IMR-90 (cell line): ENCODE measurements around the gene RIF1. TPM values are rescaled to one million over a fixed set of nuclear protein-coding genes. Genes with fewer than 3 reads are reported as not detected.

Experiments used
- ATAC-seq: fragments of 200-7000 bp; cut with Tn5 transposase; 2 replicates; pipeline ENCODE4 v1.9.1; 2020; ENCODE audit warnings: low read depth, mild to moderate bottlenecking, moderate library complexity
- BruUV-seq: library from RNA; stranded (reverse); fragments of 400-500 nt; replicated peaks from 2 replicates; lab custom pipeline; 2021; lab: Mats Ljungman, UMichigan
- CTCF ChIA-PET: fragments of 300-600 bp; formaldehyde crosslinking; extraction: SDS; loops from one replicate; lab custom pipeline; 2021; ENCODE audit warnings: antibody characterized with exemption; lab: Yijun Ruan, JAX
- POLR2A ChIA-PET: fragments of 300-600 bp; sonication (Branson Sonifier 250); formaldehyde crosslinking; loops from one replicate; lab custom pipeline; 2022; ENCODE audit warnings: antibody characterized with exemption; ENCODE audit not compliant: unreplicated experiment; lab: Charles Lee
- DNase-seq: peaks from one replicate; pipeline ENCODE4 v3.0.0; 2013
- H2AFZ ChIP-seq: replicated peaks from 2 replicates; pipeline ENCODE3; 2013; ENCODE audit warnings: low read length, mild to moderate bottlenecking; ENCODE audit not compliant: poor library complexity
- H2AK5ac ChIP-seq: 2 replicates; pipeline ENCODE4 v1.6.1; 2013; ENCODE audit warnings: low read depth, low read length, inconsistent platforms
- H2AK9ac ChIP-seq: replicated peaks from 2 replicates; pipeline ENCODE3; 2013; ENCODE audit warnings: mild to moderate bottlenecking, low read depth, low read length, moderate library complexity; ENCODE audit not compliant: poor library complexity
- H2BK120ac ChIP-seq: 2 replicates; pipeline ENCODE4 v1.6.1; 2013; ENCODE audit warnings: low read depth, low read length, inconsistent platforms
- H2BK15ac ChIP-seq: 3 replicates; pipeline ENCODE4 v1.6.1; 2013; ENCODE audit warnings: low read depth, low read length, inconsistent platforms
- H2BK20ac ChIP-seq: 2 replicates; pipeline ENCODE4 v1.6.1; 2013; ENCODE audit warnings: low read depth, mild to moderate bottlenecking, inconsistent platforms, low read length, moderate library complexity
- H2BK5ac ChIP-seq: 2 replicates; pipeline ENCODE4 v1.6.1; 2013; ENCODE audit warnings: mild to moderate bottlenecking, low read depth, low read length, inconsistent platforms; ENCODE audit not compliant: poor library complexity, severe bottlenecking
- H3K14ac ChIP-seq: replicated peaks from 2 replicates; pipeline ENCODE4 v1.6.1; 2013; ENCODE audit warnings: low read depth, low read length, inconsistent platforms
- H3K18ac ChIP-seq: 2 replicates; pipeline ENCODE4 v1.6.1; 2013; ENCODE audit warnings: low read depth, low read length, control low read depth
- H3K23ac ChIP-seq: 2 replicates; pipeline ENCODE4 v1.6.1; 2013; ENCODE audit warnings: low read depth, low read length, inconsistent platforms
- H3K27ac ChIP-seq: 2 replicates; pipeline ENCODE4 v1.5.1; 2013; ENCODE audit warnings: mild to moderate bottlenecking, control low read depth, low read length; ENCODE audit not compliant: insufficient read depth
- H3K27me3 ChIP-seq: 2 replicates; pipeline ENCODE4 v1.6.1; 2013; ENCODE audit warnings: low read length; ENCODE audit not compliant: control insufficient read depth, insufficient read depth
- H3K36me3 ChIP-seq: 2 replicates; pipeline ENCODE4 v1.6.1; 2013; ENCODE audit warnings: low read length, mixed read lengths; ENCODE audit not compliant: control insufficient read depth, insufficient read depth
- H3K4ac ChIP-seq: 2 replicates; pipeline ENCODE4 v1.6.1; 2013; ENCODE audit warnings: low read depth, low read length, inconsistent platforms
- H3K4me1 ChIP-seq: 2 replicates; pipeline ENCODE4 v1.6.1; 2013; ENCODE audit warnings: low read length, mixed read lengths; ENCODE audit not compliant: control insufficient read depth, insufficient read depth
- H3K4me2 ChIP-seq: 2 replicates; pipeline ENCODE4 v1.6.1; 2013; ENCODE audit warnings: low read depth, mild to moderate bottlenecking, control low read depth, low read length, moderate library complexity
- H3K4me3 ChIP-seq: 2 replicates; pipeline ENCODE4 v1.5.1; 2013; ENCODE audit warnings: low read depth, mild to moderate bottlenecking, control low read depth, low read length, moderate library complexity; ENCODE audit not compliant: insufficient read depth
- H3K56ac ChIP-seq: 2 replicates; pipeline ENCODE4 v1.6.1; 2013; ENCODE audit warnings: low read length, inconsistent platforms; ENCODE audit not compliant: insufficient read depth; ENCODE audit errors: extremely low read depth
- H3K79me1 ChIP-seq, 2 experiments: 2 replicates each; pipeline ENCODE4 v1.6.1; 2013; ENCODE audit warnings: low read length in 2 of 2, inconsistent platforms in 1 of 2, low read depth in 1 of 2
- H3K9ac ChIP-seq: 2 replicates; pipeline ENCODE4 v1.6.1; 2013; ENCODE audit warnings: low read depth, low read length, control low read depth
- H3K9me1 ChIP-seq: 2 replicates; pipeline ENCODE4 v1.6.1; 2013; ENCODE audit warnings: low read length, inconsistent platforms; ENCODE audit not compliant: insufficient read depth
- H3K9me3 ChIP-seq: 2 replicates; pipeline ENCODE4 v1.6.1; 2013; ENCODE audit warnings: low read length; ENCODE audit not compliant: control insufficient read depth, insufficient read depth
- H4K20me1 ChIP-seq: 2 replicates; pipeline ENCODE4 v1.6.1; 2013; ENCODE audit warnings: low read length, inconsistent platforms; ENCODE audit not compliant: insufficient read depth
- H4K5ac ChIP-seq: 2 replicates; pipeline ENCODE4 v1.6.1; 2013; ENCODE audit warnings: mild to moderate bottlenecking, low read depth, low read length, control low read depth
- H4K8ac ChIP-seq, 2 experiments: 2 replicates each; pipeline ENCODE4 v1.6.1; 2013; ENCODE audit warnings: low read depth in 2 of 2, low read length in 2 of 2, control low read depth in 1 of 2, inconsistent platforms in 1 of 2
- H4K91ac ChIP-seq: 2 replicates; pipeline ENCODE4 v1.6.1; 2013; ENCODE audit warnings: low read depth, low read length, inconsistent platforms; ENCODE audit not compliant: insufficient read depth
- BHLHE40 ChIP-seq: fragments of 150-350 bp; IDR thresholded peaks from 2 replicates; pipeline ENCODE4 v1.6.1; 2016; ENCODE audit warnings: mild to moderate bottlenecking, low read depth, low read length
- CEBPB ChIP-seq: IDR thresholded peaks from 2 replicates; pipeline ENCODE4 v1.6.1; 2012; ENCODE audit warnings: low read depth, low read length, improper control_type of control experiment
- CHD1 ChIP-seq: IDR thresholded peaks from 2 replicates; pipeline ENCODE4 v1.6.1; 2012; ENCODE audit warnings: low read depth, low read length, improper control_type of control experiment
- CTCF ChIP-seq: conservative IDR thresholded peaks from 2 replicates; pipeline ENCODE4 v1.5.1; 2012; ENCODE audit warnings: mild to moderate bottlenecking, low read depth, low read length, improper control_type of control experiment
- FOS ChIP-seq: fragments of 150-350 bp; IDR thresholded peaks from 2 replicates; pipeline ENCODE4 v1.6.1; 2016; ENCODE audit warnings: low read depth, low read length
- MAFK ChIP-seq: IDR thresholded peaks from 2 replicates; pipeline ENCODE4 v1.6.1; 2012; ENCODE audit warnings: low read depth, low read length, improper control_type of control experiment
- MAZ ChIP-seq: IDR thresholded peaks from 2 replicates; pipeline ENCODE4 v1.6.1; 2012; ENCODE audit warnings: low read depth, mild to moderate bottlenecking, low read length, improper control_type of control experiment, moderate library complexity, borderline replicate concordance
- MXI1 ChIP-seq: IDR thresholded peaks from 2 replicates; pipeline ENCODE4 v1.6.1; 2012; ENCODE audit warnings: low read depth, mild to moderate bottlenecking, low read length, moderate library complexity, borderline replicate concordance
- NFE2L2 ChIP-seq: fragments of 150-350 bp; IDR thresholded peaks from 2 replicates; pipeline ENCODE4 v1.6.1; 2016; ENCODE audit warnings: low read depth, mild to moderate bottlenecking, low read length
- POLR2A ChIP-seq: IDR thresholded peaks from 2 replicates; pipeline ENCODE4 v1.6.1; 2012; ENCODE audit warnings: mild to moderate bottlenecking, low read depth, low read length
- RAD21 ChIP-seq: IDR thresholded peaks from 2 replicates; pipeline ENCODE4 v1.6.1; 2012; ENCODE audit warnings: low read length, improper control_type of control experiment
- RCOR1 ChIP-seq: IDR thresholded peaks from 2 replicates; pipeline ENCODE4 v1.6.1; 2012; ENCODE audit warnings: mild to moderate bottlenecking, low read length, improper control_type of control experiment; ENCODE audit not compliant: insufficient replicate concordance
- RFX5 ChIP-seq: IDR thresholded peaks from 2 replicates; pipeline ENCODE4 v1.8.0; 2012; ENCODE audit warnings: low read depth, mild to moderate bottlenecking, low read length, moderate library complexity
- SMC3 ChIP-seq: fragments of 150-350 bp; IDR thresholded peaks from 2 replicates; pipeline ENCODE4 v1.6.1; 2016; ENCODE audit warnings: low read depth, mild to moderate bottlenecking, antibody characterized with exemption, low read length, moderate library complexity
- WGBS, 2 experiments: methylation state at CpG; one replicate each; pipeline versions ENCODE4 v1.1.5 to v1.1.7; 2013; ENCODE audit warnings: missing lambda C conversion rate in 2 of 2; ENCODE audit not compliant: insufficient read length in 1 of 2; ENCODE audit errors: extremely low coverage in 2 of 2; 5-methylcytosine and 5-hydroxymethylcytosine counted together
- dilution Hi-C: fragments of 300-500 bp; cut with HindIII; formaldehyde crosslinking; loops from one replicate; pipeline ENCODE4 v1.14.3; 2018; ENCODE audit warnings: low sequenced_read_pairs; ENCODE audit not compliant: unreplicated experiment
- in situ Hi-C: fragments of 300-500 bp; cut with MboI; formaldehyde crosslinking; loops from 3 replicates; pipeline ENCODE4 v1.14.3; 2019; ENCODE audit warnings: low sequenced_read_pairs, inconsistent platforms, mixed read lengths
- intact Hi-C: fragments of 100-400 bp; cut with micrococcal nuclease; formaldehyde crosslinking; loops from 2 replicates; pipeline ENCODE4 v1.10.0; 2022
- polyA plus RNA-seq, 3 experiments: library from polyadenylated mRNA; depleted of rRNA; stranded (reverse); fragments of >200 nt; gene quantifications; 2 replicates each; pipeline ENCODE4 v1.2.3, GENCODE V29; 2012; ENCODE audit warnings: low replicate concordance in 1 of 3
- total RNA-seq: library from RNA; depleted of rRNA; stranded (reverse); fragments of >200 nt; gene quantifications from 2 replicates; pipeline ENCODE4 v1.2.3, GENCODE V29; 2012
- TF ChIP-seq, protein P1 (sequence below): fragments of 150-350 bp; IDR thresholded peaks from 2 replicates; pipeline ENCODE4 v1.6.1; 2016; ENCODE audit warnings: low read depth, mild to moderate bottlenecking, low read length, moderate library complexity, borderline replicate concordance
- TF ChIP-seq, protein P2 (sequence below): fragments of 150-350 bp; IDR thresholded peaks from 2 replicates; pipeline ENCODE4 v1.6.1; 2017; ENCODE audit warnings: mild to moderate bottlenecking, antibody characterized with exemption, low read length, low read depth

RIF1 gene
- total and polyA plus RNA-seq, 2 of the 4 experiments (the other 2 are of a cell fraction): 4.3 to 43.9 TPM

- Histone ChIP-seq H2BK20ac (no peak overlapping the region), H4K20me1 (no peaks in the 10 kb centered on the region; the same call in 1 of the 2 replicates), H3K4me3 (no peak overlapping the region), H3K9ac (no peak overlapping the region), H4K8ac (no peak overlapping the region), H3K14ac (no peak overlapping the region), H3K9me1 (no peaks in the 10 kb centered on the region), H2AFZ (no peak overlapping the region), H2BK120ac (no peak overlapping the region), H3K4me1 (no peaks in the 10 kb centered on the region), H2BK5ac (no peak overlapping the region), H3K56ac (no peak overlapping the region), H2AK5ac (no peak overlapping the region), H3K9me3 (no peaks in the 10 kb centered on the region), H3K4ac (no peak overlapping the region), H3K27ac (no peak overlapping the region), H3K27me3 (no peaks in the 10 kb centered on the region), H2AK9ac (no peak overlapping the region), H3K23ac (no peak overlapping the region), H4K5ac (no peak overlapping the region), H3K4me2 (no peak overlapping the region), H3K36me3 (peaks cover 9% of the 10 kb centered on the region; the same call in 1 of the 2 replicates), H3K18ac (no peak overlapping the region), H3K79me1 (no peaks in the 10 kb centered on the region), H2BK15ac (no peak overlapping the region), H4K91ac (no peak overlapping the region)
- POLR2A ChIA-PET: no interaction called here
- CTCF ChIA-PET: no interaction called here
- TF ChIP-seq POLR2A: no peak
- TF ChIP-seq, protein P1, sequence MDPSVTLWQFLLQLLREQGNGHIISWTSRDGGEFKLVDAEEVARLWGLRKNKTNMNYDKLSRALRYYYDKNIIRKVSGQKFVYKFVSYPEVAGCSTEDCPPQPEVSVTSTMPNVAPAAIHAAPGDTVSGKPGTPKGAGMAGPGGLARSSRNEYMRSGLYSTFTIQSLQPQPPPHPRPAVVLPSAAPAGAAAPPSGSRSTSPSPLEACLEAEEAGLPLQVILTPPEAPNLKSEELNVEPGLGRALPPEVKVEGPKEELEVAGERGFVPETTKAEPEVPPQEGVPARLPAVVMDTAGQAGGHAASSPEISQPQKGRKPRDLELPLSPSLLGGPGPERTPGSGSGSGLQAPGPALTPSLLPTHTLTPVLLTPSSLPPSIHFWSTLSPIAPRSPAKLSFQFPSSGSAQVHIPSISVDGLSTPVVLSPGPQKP: no peak
- no peak for TF ChIP-seq RCOR1
- TF ChIP-seq, protein P2, sequence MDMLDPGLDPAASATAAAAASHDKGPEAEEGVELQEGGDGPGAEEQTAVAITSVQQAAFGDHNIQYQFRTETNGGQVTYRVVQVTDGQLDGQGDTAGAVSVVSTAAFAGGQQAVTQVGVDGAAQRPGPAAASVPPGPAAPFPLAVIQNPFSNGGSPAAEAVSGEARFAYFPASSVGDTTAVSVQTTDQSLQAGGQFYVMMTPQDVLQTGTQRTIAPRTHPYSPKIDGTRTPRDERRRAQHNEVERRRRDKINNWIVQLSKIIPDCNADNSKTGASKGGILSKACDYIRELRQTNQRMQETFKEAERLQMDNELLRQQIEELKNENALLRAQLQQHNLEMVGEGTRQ: no peak
- no peak for TF ChIP-seq RFX5
- TF ChIP-seq CTCF: no peak
- TF ChIP-seq CHD1: no peak
- TF ChIP-seq MXI1: no peak
- no peak for TF ChIP-seq MAZ
- no peak for TF ChIP-seq BHLHE40
- TF ChIP-seq NFE2L2: no peak
- no peak for TF ChIP-seq SMC3
- no peak for TF ChIP-seq CEBPB
- TF ChIP-seq FOS: no peak
- no peak for TF ChIP-seq MAFK
- no peak for TF ChIP-seq RAD21
- no CpG with 5 or more reads among the region's 1 CpG for WGBS, 2 experiments
- ATAC-seq: no peak
- BruUV-seq: no TSS peak
- intact Hi-C loops: no loop called here
- dilution Hi-C loops: no loop called here
- DNase-seq: no peak
- in situ Hi-C loops: no loop called here
Measured at GRCh38 chr2:151486053-151486452, 76.4 kb downstream of the RIF1 start.
